Brain pericyte (primary cell): Measurements from ENCODE around the gene GADD45GIP1.

Source experiments
- DNase-seq: peaks from one replicate; pipeline ENCODE4 v3.0.0-alpha.2; 2012; ENCODE audit warnings: low read depth, low spot score

The GADD45GIP1 gene

DNA sequence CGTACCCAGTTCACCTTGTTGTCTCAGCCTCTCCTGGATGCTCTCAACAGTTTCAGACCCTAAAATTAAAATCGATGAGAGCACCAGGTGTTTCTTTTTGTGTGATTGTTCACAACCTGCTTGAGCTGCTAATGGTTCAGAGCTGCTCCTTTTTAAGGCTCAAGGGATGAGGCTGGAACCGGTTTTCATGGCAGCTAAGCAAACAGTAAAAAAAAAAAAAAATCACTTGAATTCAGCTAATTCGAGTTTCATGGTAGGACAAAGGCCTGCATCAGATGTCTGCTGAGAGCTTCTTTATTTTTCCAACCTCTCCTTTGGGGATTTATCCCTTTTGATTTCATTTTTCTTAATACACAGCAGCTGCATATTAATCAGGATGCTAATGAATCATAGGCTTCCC, 44.5 kb downstream of the GADD45GIP1 start:
- no peak for DNase-seq

DNA sequence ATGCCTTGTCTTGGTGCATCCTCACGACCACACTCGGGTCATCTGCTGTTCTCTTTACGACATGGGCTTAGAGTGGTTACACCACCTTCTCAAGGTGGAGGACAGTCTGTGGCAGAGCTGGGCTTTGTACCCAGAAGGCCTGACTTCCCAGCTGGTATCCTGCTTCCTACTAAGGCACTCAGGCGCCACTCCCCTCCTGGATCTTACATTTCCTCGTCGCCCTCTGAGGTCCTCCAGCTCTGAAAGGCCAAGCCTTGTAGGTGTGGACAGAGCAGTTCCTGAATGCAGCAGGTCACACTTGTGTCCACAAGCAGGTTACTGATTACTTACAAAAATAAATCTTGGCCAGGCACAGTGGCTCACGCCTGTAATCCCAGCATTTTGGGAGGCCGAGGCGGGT, 49.9 kb downstream of the GADD45GIP1 start:
- no peak for DNase-seq
